ENCODE measurements around the gene ARHGAP35. TPM values are rescaled to one million over a fixed set of nuclear protein-coding genes. Genes with fewer than 3 reads are reported as not detected.

Gene ARHGAP35
- total RNA-seq (2022; extraction: Qiagen RNA extraction; ENCODE audit: low read depth) = 26.0 to 34.4 TPM (median 32.7 TPM) in 5 replicates

DNA sequence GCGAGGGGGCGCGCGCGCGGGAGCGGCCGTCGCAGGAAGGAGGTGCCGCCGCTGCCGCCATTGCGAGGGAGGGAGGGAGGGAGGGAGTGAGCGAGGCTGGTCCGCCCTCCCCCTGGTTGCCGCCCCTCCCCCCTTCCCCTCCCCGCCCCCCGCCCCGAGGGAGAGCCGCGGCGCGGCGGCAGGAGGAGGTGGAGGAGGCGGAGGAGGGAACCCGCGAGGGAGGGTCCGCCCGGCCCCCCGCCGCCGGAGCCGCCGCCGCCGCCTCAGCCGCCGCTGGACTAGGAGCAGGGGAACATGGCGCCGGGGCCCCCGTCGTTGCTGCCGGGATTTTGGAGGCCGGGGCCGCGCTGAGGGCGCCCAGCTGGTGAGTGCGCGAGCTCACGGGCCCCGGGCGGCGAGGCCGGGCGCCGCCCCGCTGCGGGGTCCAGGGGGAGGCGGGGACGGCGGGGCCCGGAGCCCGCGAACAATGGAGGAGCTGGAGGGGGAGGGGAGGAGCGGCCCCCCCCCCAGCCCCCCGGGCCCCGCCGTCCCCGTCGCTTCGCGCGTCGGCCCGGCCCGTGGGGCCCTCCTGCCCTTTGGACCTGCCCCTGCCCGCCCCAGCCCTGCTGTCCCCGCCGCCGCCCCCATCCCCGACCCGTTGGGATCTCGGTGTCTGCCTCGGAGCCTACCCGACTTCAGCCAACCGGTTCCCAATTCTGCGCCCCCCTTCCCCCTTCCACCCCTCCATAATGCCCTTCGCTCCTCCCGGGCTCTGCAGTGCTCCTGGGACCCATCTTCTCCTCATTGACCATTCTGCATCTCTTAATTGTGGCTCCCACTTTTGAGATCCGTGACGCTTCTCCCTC lies at the start of gene ARHGAP35:
ARHGAP35 (plus strand) TSS at position 152 of the 845 bp plus-strand sequence. CDS start 57,679 bp downstream, outside the sequence.

DNA sequence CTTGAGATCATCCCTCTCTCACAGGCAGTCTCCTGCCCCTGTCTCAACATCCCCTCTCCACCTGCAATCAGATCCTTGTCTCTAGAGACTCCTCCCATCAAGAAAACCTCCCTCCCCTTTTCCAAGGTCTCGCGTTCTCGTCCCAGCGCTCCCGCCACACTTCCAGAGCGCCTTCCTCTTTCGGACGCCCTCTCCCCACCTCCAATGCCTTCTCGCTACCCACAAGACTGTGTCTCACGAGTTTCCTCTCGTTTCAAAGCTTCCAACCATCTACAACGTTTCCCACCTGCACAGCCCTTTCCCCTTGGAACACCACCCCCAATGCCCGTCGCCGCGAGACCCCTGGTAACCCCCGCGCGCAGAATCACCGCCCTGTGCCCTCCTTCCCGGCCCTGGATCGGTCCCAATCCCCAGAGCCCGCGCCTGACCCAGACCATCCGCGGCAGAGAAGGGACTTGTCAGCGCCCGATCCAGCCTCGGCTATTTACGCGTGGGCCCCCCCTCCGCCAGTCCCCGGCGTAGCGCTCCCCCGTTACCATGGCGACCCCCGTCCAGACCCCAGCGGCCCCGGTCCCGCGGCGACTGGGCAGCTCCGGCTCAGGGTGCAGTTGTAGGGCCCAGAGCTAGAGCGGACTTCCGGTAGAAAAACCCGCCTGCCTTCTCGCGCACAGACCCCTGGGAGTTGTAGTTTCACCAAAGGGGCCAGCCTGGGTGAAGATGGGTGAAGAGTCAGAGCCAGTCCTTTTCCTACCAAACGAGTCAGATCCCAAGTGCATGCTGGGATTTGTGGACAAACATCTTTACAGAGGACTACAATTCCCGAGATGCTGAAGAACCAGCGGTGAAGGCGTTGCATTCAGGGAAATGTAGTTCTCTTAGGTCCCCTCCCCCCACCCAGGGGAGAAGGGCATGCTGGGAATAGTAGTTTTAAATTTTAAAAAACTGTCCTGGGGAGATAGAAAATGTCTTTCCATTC lies 10.3 kb upstream of the ARHGAP35 start, which contains the start of gene AP2S1:
AP2S1 (minus strand) TSS at position 619 of the 976 bp plus-strand sequence; CDS start at position 539, 80 bp downstream.

Other genes starting within 250 kb of the ARHGAP35 start
- 0.05 to 0.10 TPM (median 0.08 TPM) in 3 of 5 replicates, not detected in the others for gene PTGIR, start 235.9 kb upstream of the ARHGAP35 start, total RNA-seq (2022; extraction: Qiagen RNA extraction; ENCODE audit: low read depth)
- gene GNG8, start 224.8 kb upstream of the ARHGAP35 start, total RNA-seq (2022; extraction: Qiagen RNA extraction; ENCODE audit: low read depth) = not detected in 5 replicates
- gene DACT3, start 199.8 kb upstream of the ARHGAP35 start, total RNA-seq (2022; extraction: Qiagen RNA extraction; ENCODE audit: low read depth) = 0.27 to 0.49 TPM (median 0.32 TPM) in 5 replicates
- 27.0 to 34.5 TPM (median 30.5 TPM) in 5 replicates for gene PRKD2, start 143.9 kb upstream of the ARHGAP35 start, total RNA-seq (2022; extraction: Qiagen RNA extraction; ENCODE audit: low read depth)
- gene FKRP, start 114.9 kb upstream of the ARHGAP35 start, total RNA-seq (2022; extraction: Qiagen RNA extraction; ENCODE audit: low read depth) = 19.5 to 24.1 TPM (median 21.8 TPM) in 5 replicates
- 77.3 to 91.9 TPM (median 81.9 TPM) in 5 replicates for gene STRN4, start 114.5 kb upstream of the ARHGAP35 start, total RNA-seq (2022; extraction: Qiagen RNA extraction; ENCODE audit: low read depth)
- gene SLC1A5, start 72.4 kb upstream of the ARHGAP35 start, total RNA-seq (2022; extraction: Qiagen RNA extraction; ENCODE audit: low read depth) = 247 to 297 TPM (median 272 TPM) in 5 replicates
- gene AP2S1, start 10.2 kb upstream of the ARHGAP35 start, total RNA-seq (2022; extraction: Qiagen RNA extraction; ENCODE audit: low read depth) = 246 to 308 TPM (median 280 TPM) in 5 replicates
- 4.2 to 7.4 TPM (median 5.5 TPM) in 5 replicates for gene NPAS1, start 158.8 kb downstream of the ARHGAP35 start, total RNA-seq (2022; extraction: Qiagen RNA extraction; ENCODE audit: low read depth)
- 23.9 to 71.7 TPM (median 64.5 TPM) in 5 replicates for gene TMEM160, start 187.6 kb downstream of the ARHGAP35 start, total RNA-seq (2022; extraction: Qiagen RNA extraction; ENCODE audit: low read depth)